Measurements from ENCODE around the gene SMIM38. TPM values are rescaled to one million over a fixed set of nuclear protein-coding genes. Genes with fewer than 3 reads are reported as not detected.

The SMIM38 gene
- total and polyA plus RNA-seq, 2 experiments from 2014 or later = 0.38 TPM; not detected in 1

GRCh38 chr11:69145050-69145380 lies 10.7 kb upstream of the SMIM38 start:
- H3K27me3 Mint-ChIP-seq (ENCODE audit: insufficient read depth, low read depth, poor library complexity) = peaks cover 8% of the 10 kb centered on the region

More at GRCh38 chr11:69145050-69145380, 10.7 kb upstream of the SMIM38 start:
- no peaks in the 10 kb centered on the region; the same call in 2 of the 3 replicates for H3K4me1 Mint-ChIP-seq
- Histone ChIP-seq H3K36me3 (ENCODE audit: insufficient read depth) (no peaks in the 10 kb centered on the region; the same call in 1 of the 2 replicates), H3F3A (replicated peaks; ENCODE audit: low read depth) (no peaks in the 10 kb centered on the region), H3K27me3 (ENCODE audit: insufficient read depth) (no peaks in the 10 kb centered on the region), H2AFZ (no peak overlapping the region), H4K20me1 (replicated peaks; ENCODE audit: insufficient read depth) (no peaks in the 10 kb centered on the region), H3K27ac (ENCODE audit: low read depth) (no peak overlapping the region), H3K9me2 (ENCODE audit: insufficient read depth) (peaks cover 2% of the 10 kb centered on the region; the same call in 1 of the 2 replicates), H3K4me1 (ENCODE audit: insufficient read depth) (no peaks in the 10 kb centered on the region), H3K79me2 (replicated peaks; ENCODE audit: insufficient read depth) (no peaks in the 10 kb centered on the region), H3K4me2 (no peak overlapping the region), H3K4me3 (no peak overlapping the region)
- DNase-seq (ENCODE audit: low spot score) = no peak
- H3K27ac Mint-ChIP-seq = no peak overlapping the region
- no peak for ATAC-seq
- peaks cover 35% of the 10 kb centered on the region for H3K9me3 Mint-ChIP-seq
- no peak for TF ChIP-seq CREB1 (CRISPR knock-in tag; IDR thresholded peaks at IDR 0.05; ENCODE audit: low read depth)
- no peak for TF ChIP-seq ZNF462 (CRISPR knock-in tag; IDR thresholded peaks at IDR 0.05)
- H3K4me3 Mint-ChIP-seq = no peak overlapping the region
- peaks cover 23% of the 10 kb centered on the region for H3K36me3 Mint-ChIP-seq (ENCODE audit: low read depth)

Measured in GM23338 (cell line).